H9 (cell line): Measurements from ENCODE around the gene LAGE3. TPM values are rescaled to one million over a fixed set of nuclear protein-coding genes. Genes with fewer than 3 reads are reported as not detected.

ENCODE experiments used
- DNase-seq: peaks from one replicate; pipeline ENCODE4 v3.0.0-alpha.2; 2017
- H2AFZ ChIP-seq: one replicate; pipeline ENCODE4 v1.6.1; 2013; ENCODE audit warnings: mild to moderate bottlenecking, low read length, control low read depth, moderate library complexity
- H2AK5ac ChIP-seq: 2 replicates; pipeline ENCODE4 v1.6.1; 2013; ENCODE audit warnings: low read length, control low read depth, mixed read lengths; ENCODE audit not compliant: insufficient read length
- H2BK120ac ChIP-seq: one replicate; pipeline ENCODE4 v1.6.1; 2013; ENCODE audit warnings: low read depth, mild to moderate bottlenecking, low read length, control low read depth, inconsistent platforms; ENCODE audit not compliant: poor library complexity, severe bottlenecking
- H2BK12ac ChIP-seq: 2 replicates; pipeline ENCODE4 v1.6.1; 2013; ENCODE audit warnings: low read length, control low read depth, mixed read lengths, low read depth; ENCODE audit not compliant: insufficient read length
- H2BK15ac ChIP-seq: 2 replicates; pipeline ENCODE4 v1.6.1; 2013; ENCODE audit warnings: low read depth, low read length, control low read depth
- H2BK20ac ChIP-seq: one replicate; pipeline ENCODE4 v1.6.1; 2013; ENCODE audit warnings: low read depth, mild to moderate bottlenecking, low read length, control low read depth, inconsistent platforms; ENCODE audit not compliant: poor library complexity, severe bottlenecking
- H2BK5ac ChIP-seq: 2 replicates; pipeline ENCODE4 v1.6.1; 2013; ENCODE audit warnings: low read length, control low read depth, mixed read lengths; ENCODE audit not compliant: insufficient read length
- H3K14ac ChIP-seq: 2 replicates; pipeline ENCODE4 v1.6.1; 2013; ENCODE audit warnings: low read length, control low read depth; ENCODE audit not compliant: insufficient read depth
- H3K18ac ChIP-seq: 2 replicates; pipeline ENCODE4 v1.6.1; 2013; ENCODE audit warnings: low read depth, mild to moderate bottlenecking, mixed read lengths, low read length, control low read depth; ENCODE audit not compliant: insufficient read length
- H3K23ac ChIP-seq: 2 replicates; pipeline ENCODE4 v1.6.1; 2013; ENCODE audit warnings: low read length, control low read depth, mixed read lengths, low read depth; ENCODE audit not compliant: insufficient read length
- H3K23me2 ChIP-seq: 2 replicates; pipeline ENCODE4 v1.6.1; 2013; ENCODE audit warnings: low read depth, mild to moderate bottlenecking, mixed read lengths, low read length, control low read depth; ENCODE audit not compliant: insufficient read length, poor library complexity, severe bottlenecking
- H3K27ac ChIP-seq: 2 replicates; pipeline ENCODE4 v1.5.1; 2013; ENCODE audit warnings: low read length, control low read depth, mixed read lengths, low read depth; ENCODE audit not compliant: insufficient read length
- H3K27me3 ChIP-seq: 2 replicates; pipeline ENCODE4 v1.6.1; 2013; ENCODE audit warnings: low read length, control low read depth, inconsistent platforms; ENCODE audit not compliant: insufficient read depth
- H3K4ac ChIP-seq: 2 replicates; pipeline ENCODE4 v1.6.1; 2013; ENCODE audit warnings: low read depth, mild to moderate bottlenecking, control low read depth, inconsistent platforms, low read length, moderate library complexity
- H3K4me1 ChIP-seq: 2 replicates; pipeline ENCODE4 v1.6.1; 2013; ENCODE audit warnings: low read length, control low read depth, inconsistent platforms; ENCODE audit not compliant: insufficient read depth
- H3K4me2 ChIP-seq: 2 replicates; pipeline ENCODE4 v1.6.1; 2013; ENCODE audit warnings: low read length, control low read depth, mixed read lengths; ENCODE audit not compliant: insufficient read length, insufficient read depth
- H3K56ac ChIP-seq: 2 replicates; pipeline ENCODE4 v1.6.1; 2013; ENCODE audit warnings: low read depth, mild to moderate bottlenecking, mixed read lengths, low read length, control low read depth; ENCODE audit not compliant: insufficient read length
- H3K79me1 ChIP-seq: 2 replicates; pipeline ENCODE4 v1.6.1; 2013; ENCODE audit warnings: low read depth, mild to moderate bottlenecking, moderate library complexity, low read length, control low read depth, inconsistent platforms; ENCODE audit not compliant: insufficient read depth, poor library complexity, severe bottlenecking
- H3K79me2 ChIP-seq: 2 replicates; pipeline ENCODE4 v1.6.1; 2013; ENCODE audit warnings: low read length, control low read depth, inconsistent platforms; ENCODE audit not compliant: insufficient read depth
- H3K9ac ChIP-seq: 2 replicates; pipeline ENCODE4 v1.6.1; 2013; ENCODE audit warnings: low read length, control low read depth, mixed read lengths; ENCODE audit not compliant: insufficient read length; ENCODE audit errors: extremely low read depth
- H3K9me3 ChIP-seq: one replicate; pipeline ENCODE4 v1.6.1; 2013; ENCODE audit warnings: low read depth, low read length, inconsistent platforms; ENCODE audit not compliant: control insufficient read depth
- H3T11ph ChIP-seq: one replicate; pipeline ENCODE4 v1.6.1; 2013; ENCODE audit warnings: mild to moderate bottlenecking, low read length, control low read depth, inconsistent platforms
- H4K20me1 ChIP-seq: one replicate; pipeline ENCODE4 v1.6.1; 2013; ENCODE audit not compliant: control insufficient read depth, insufficient read length, insufficient read depth
- H4K5ac ChIP-seq: 2 replicates; pipeline ENCODE4 v1.6.1; 2013; ENCODE audit warnings: low read depth, mild to moderate bottlenecking, mixed read lengths, low read length, control low read depth; ENCODE audit not compliant: insufficient read length
- H4K8ac ChIP-seq: replicated peaks from 2 replicates; pipeline ENCODE4 v1.6.1; 2013; ENCODE audit warnings: low read length, control low read depth, mixed read lengths, low read depth; ENCODE audit not compliant: insufficient read length
- H4K91ac ChIP-seq: 2 replicates; pipeline ENCODE4 v1.6.1; 2013; ENCODE audit warnings: low read depth, mild to moderate bottlenecking, moderate library complexity, mixed read lengths, low read length, control low read depth; ENCODE audit not compliant: insufficient read length
- H3K27ac Mint-ChIP-seq, 3 experiments: 2 replicates in 2 of 3; 3 replicates in 1 of 3; pipeline ENCODE4 v1.8.0; 2020 to 2021; ENCODE audit warnings: mixed read lengths in 3 of 3, mild to moderate bottlenecking in 1 of 3, moderate library complexity in 1 of 3
- H3K27me3 Mint-ChIP-seq: 2 replicates; pipeline ENCODE4 v1.8.0; 2021; ENCODE audit warnings: low read depth, mild to moderate bottlenecking, moderate library complexity, mixed read lengths
- H3K36me3 Mint-ChIP-seq, 3 experiments: 2 replicates in 2 of 3; 3 replicates in 1 of 3; pipeline ENCODE4 v1.8.0; 2020 to 2021; ENCODE audit warnings: low read depth in 3 of 3, mixed read lengths in 3 of 3; ENCODE audit not compliant: insufficient read depth in 1 of 3
- H3K4me1 Mint-ChIP-seq, 2 experiments: 2 replicates each; pipeline ENCODE4 v1.8.0; 2020; ENCODE audit warnings: mixed read lengths in 2 of 2
- H3K4me3 Mint-ChIP-seq, 2 experiments: 2 replicates in 1 of 2; 3 replicates in 1 of 2; pipeline ENCODE4 v1.8.0; 2020 to 2021; ENCODE audit warnings: mild to moderate bottlenecking in 2 of 2, mixed read lengths in 2 of 2, moderate library complexity in 1 of 2
- H3K9me3 Mint-ChIP-seq, 2 experiments: 2 replicates in 1 of 2; 3 replicates in 1 of 2; pipeline ENCODE4 v1.8.0; 2020; ENCODE audit warnings: mild to moderate bottlenecking in 2 of 2, mixed read lengths in 2 of 2, moderate library complexity in 1 of 2
- WGBS: extraction: QIAGEN DNeasy Blood & Tissue Kit; methylation state at CpG from one replicate; pipeline ENCODE4 v1.1.7; 2013; ENCODE audit warnings: missing lambda C conversion rate, low lambda C conversion rate, mixed read lengths; ENCODE audit not compliant: insufficient read length; ENCODE audit errors: extremely low coverage; 5-methylcytosine and 5-hydroxymethylcytosine counted together
- total RNA-seq: library from RNA; stranded (reverse); gene quantifications from 2 replicates; pipeline ENCODE4 v1.2.1, GENCODE V29; 2021
- TF ChIP-seq, protein P1 (sequence below): fragments of 200-600 bp; sonication (generic); conservative IDR thresholded peaks from 3 replicates; pipeline ENCODE4 v1.8.0; 2021; ENCODE audit warnings: antibody characterized with exemption, mild to moderate bottlenecking

Gene LAGE3
- total RNA-seq, 1 experiment from 2014 or later = 32.5 TPM

GRCh38 chrX:154507673-154508383 is 28.7 kb upstream of the LAGE3 start:
- DNase-seq = no peak
- Histone ChIP-seq H3K56ac (no peak overlapping the region), H3K14ac (no peak overlapping the region), H3K79me1 (no peaks in the 10 kb centered on the region), H3K4me1 (no peaks in the 10 kb centered on the region), H3K23me2 (no peaks in the 10 kb centered on the region), H3K27me3 (no peaks in the 10 kb centered on the region), H3K23ac (no peak overlapping the region), H3K18ac (no peak overlapping the region), H2AK5ac (no peak overlapping the region), H2BK5ac (no peak overlapping the region), H4K20me1 (no peaks in the 10 kb centered on the region), H4K5ac (no peak overlapping the region), H3K79me2 (no peaks in the 10 kb centered on the region), H2AFZ (no peak overlapping the region), H3K4me2 (no peak overlapping the region), H3T11ph (no peak overlapping the region), H2BK20ac (no peak overlapping the region), H3K9me3 (peaks cover 15% of the 10 kb centered on the region), H4K91ac (no peak overlapping the region), H2BK120ac (no peak overlapping the region), H3K27ac (no peak overlapping the region), H3K4ac (no peak overlapping the region), H2BK12ac (no peak overlapping the region), H4K8ac (no peak overlapping the region), H3K9ac (no peak overlapping the region), H2BK15ac (no peak overlapping the region)
- Mint-ChIP-seq H3K27me3 (no peaks in the 10 kb centered on the region; the same call in 1 of the 2 replicates), H3K4me3 (no peak overlapping the region), H3K9me3 (peaks cover 65 to 74% of the 10 kb centered on the region in 2 experiments), H3K36me3 (peaks cover 30 to 44% (median 34%) of the 10 kb centered on the region in 3 experiments), H3K27ac (no peak overlapping the region), H3K4me1 (no peaks in the 10 kb centered on the region)
- TF ChIP-seq, protein P1, sequence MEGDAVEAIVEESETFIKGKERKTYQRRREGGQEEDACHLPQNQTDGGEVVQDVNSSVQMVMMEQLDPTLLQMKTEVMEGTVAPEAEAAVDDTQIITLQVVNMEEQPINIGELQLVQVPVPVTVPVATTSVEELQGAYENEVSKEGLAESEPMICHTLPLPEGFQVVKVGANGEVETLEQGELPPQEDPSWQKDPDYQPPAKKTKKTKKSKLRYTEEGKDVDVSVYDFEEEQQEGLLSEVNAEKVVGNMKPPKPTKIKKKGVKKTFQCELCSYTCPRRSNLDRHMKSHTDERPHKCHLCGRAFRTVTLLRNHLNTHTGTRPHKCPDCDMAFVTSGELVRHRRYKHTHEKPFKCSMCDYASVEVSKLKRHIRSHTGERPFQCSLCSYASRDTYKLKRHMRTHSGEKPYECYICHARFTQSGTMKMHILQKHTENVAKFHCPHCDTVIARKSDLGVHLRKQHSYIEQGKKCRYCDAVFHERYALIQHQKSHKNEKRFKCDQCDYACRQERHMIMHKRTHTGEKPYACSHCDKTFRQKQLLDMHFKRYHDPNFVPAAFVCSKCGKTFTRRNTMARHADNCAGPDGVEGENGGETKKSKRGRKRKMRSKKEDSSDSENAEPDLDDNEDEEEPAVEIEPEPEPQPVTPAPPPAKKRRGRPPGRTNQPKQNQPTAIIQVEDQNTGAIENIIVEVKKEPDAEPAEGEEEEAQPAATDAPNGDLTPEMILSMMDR = no peak
- no CpG with 5 or more reads among the region's 24 CpGs for WGBS
